Limb (tissue), 2 donors: Measurements from ENCODE around the gene ALOXE3.
A peak's percentile ranks its signal among the peaks of the same experiment; 100 is the strongest.
"Not testable (repeated sequence)": the region's sequence is repeated elsewhere in the genome, so short reads cannot be mapped to it uniquely, and the experiment has no call there.

Source experiments
- DNase-seq, 2 donors: peaks; one replicate each; pipeline ENCODE4 v3.0.0-alpha.2; 2016; ENCODE audit errors: extremely low spot score in 2 of 2

The ALOXE3 gene

DNA sequence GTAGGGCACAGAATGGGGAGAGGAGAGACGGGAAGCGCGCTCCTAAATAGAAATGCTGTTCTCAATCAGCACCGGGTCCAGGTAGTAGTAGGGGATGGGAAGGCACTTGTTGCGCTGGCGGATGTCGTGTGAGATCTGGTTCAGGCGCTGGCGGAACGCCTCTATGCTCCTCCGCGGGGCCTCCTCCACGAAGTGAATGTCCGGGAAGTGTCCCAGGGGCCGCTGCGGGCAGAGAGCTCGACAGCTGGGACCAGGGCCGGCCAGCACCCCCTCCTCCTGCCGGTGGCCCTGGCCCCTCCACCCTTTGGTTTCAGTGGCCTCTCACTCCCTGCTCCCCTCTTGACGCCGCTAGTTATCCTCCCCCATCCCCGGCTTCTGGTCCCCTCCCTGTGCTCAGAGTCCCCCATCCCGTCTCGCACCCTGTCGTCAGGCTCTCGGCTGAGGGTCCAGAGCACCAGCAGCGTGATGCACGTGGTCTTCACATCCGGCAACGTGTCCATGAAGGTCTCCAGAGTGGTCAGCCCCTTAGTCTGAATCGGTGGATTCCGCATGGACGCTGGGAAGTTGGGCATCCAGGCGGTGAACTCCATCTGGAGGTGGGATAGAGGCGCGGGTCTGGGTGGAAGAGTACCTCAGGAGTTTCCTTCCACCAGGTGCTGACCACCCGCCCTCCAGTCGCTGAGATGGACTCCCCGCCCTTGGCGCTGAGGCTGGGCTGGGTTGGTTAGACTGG, 45.4 kb downstream of the ALOXE3 start:
- DNase-seq, result peak in 1 of 2 donors; percentile 29

DNA sequence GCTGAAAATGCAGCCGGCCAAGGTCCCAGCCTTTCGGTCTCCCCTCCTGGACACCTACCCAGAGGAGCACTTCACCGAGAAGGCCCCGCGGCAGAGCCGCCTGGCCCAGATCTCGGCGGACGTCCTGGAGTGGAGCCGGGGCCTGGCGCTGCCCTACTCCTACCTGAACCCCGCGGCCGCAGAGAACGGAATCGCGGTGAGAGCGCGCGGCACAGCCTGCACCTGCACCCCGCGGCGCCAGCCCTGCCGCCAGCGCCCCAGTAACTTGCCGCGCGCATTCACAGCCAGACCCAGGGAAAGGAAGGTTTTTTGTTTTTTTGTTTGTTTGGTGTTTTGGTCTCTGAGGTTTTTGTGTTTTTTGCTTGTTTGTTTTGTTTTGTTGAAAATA, 46.0 kb downstream of the ALOXE3 start:
- DNase-seq, result no peak

DNA sequence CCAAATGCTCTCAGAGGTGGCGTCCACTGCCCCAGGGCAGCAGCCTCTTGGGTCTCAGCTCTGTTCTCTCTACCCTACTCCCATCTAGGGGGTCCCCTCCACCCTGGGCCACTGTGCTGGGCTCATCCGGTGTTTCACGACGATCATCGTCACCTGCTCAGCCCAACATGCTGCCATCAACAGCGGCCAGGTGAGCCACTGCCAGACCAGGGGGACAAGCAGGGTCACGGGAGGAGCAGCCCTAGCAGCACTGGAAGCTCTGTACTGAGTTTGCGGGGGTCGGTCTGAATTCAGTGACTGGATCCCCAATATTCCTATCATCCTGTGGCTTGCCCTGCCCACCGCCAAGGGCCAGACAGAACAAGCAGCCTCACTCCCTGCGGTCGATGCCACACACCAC, 46.8 kb downstream of the ALOXE3 start:
- no peak for DNase-seq

DNA sequence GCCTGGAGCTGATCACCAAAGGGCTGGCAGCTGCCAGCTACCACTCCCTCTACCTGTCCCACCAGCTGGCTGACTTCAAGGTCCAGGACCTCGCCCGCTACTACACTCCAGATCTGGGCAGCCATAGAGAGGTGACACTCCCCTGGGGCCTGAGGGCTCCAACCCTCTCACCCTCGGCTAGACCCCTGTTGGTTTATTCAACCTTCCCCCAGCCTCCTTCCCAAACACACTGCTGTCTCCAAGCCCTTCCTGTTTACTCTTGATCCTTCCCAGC, 48.8 kb downstream of the ALOXE3 start:
- DNase-seq, result no peak

DNA sequence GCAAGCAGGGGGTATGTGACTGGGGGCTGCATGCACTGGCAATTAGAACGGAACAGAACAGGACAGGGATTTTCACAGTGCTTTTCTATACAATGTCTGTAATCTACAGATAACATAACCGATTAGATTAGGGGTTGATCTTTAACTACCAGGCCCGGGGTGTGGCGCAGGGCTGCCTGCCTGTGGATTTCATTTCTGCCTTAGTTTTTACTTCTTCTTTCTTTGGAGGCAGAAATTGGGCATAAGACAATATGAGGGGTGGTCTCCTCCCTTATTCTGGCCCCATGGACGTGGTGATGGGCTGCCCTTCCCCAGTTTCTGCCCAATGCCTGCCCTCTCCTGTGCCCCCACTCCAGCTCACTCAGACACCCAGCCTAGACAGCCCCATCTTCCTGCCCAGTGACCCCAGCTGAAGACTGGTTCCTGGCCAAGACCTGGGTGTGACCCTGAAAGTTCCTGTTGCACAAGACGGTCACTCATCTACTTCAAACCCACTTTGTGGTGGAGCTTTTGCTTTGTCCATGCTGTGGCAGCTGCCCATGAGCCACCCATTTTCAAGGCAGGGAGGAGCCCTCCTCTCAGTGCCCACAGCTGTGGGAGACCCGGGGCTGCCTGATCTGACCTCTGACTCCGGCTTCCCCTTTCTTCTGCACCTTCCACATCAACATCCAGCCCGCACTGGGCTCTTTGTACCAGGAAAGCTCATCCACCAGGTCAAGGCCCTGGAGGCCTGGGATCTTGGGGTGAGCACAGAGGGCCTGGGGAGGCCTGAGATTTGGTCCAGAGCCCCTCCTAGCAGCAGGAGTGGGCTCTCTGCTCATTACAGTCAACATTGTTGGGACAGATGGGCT, 49.4 kb downstream of the ALOXE3 start:
- no peak for DNase-seq

DNA sequence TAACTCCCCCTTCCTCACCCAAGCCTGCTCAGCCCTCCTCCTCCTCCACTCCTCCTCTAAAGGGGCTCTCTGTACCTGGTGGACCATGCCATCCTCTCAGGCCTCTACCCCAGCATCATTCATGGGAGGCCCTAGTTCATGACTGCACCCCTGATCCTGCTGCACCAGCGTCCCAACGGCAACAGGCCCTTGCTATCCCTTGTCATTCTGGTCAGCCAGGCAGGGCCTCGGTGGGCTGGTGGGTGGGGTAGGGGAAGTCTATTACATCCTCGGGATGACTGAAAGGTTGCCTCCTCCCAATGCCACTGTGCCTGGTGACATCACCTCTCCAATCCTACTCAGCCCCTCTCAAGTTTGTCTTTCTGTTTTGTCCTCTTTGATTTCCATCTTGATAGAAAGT, 50.5 kb downstream of the ALOXE3 start:
- DNase-seq, result no peak

DNA sequence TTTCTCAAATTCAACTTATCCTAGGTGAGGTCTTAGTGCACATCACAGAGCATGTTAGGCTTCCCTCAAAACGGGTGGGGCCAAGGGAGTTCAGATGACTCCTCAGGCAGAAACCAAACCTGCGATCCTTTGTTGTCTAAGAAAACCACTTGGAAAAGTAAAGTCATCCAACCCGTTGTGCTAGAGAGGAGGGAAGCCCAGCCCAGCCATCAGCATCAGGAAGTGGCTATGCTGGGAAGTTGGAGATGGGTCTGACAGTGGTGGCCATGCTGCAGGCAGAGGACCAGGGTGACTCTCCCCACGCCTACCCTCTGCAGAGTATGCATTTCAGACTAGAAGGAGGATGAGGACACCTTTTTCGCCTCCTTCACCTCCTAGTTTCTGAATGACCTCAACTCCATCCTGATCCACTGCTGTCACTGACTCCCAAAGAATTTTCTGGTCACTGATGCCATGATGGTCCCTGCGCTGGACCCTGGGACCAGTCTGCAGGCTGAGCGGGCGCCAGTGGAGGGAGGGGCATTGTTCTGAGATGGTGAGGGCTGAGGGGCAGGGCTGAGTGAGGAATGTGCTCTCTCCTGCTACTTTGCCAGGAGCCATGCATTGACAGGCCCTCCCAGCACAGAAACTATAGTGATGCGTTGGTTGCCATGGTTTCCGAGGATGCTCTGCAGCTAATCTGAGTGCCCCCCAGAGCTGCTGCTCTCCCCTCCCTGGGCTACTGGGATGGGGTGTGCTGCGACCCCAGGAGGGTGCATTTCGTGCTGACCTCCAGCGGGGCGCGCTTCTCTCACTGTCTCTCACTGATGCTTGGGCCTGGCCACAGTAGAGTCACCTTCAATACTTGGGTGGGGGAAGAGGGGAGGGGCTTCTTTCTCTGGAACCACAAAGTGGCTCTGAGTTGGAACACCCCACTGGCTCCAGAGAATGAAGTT, 51.2 kb downstream of the ALOXE3 start:
- no peak for DNase-seq

DNA sequence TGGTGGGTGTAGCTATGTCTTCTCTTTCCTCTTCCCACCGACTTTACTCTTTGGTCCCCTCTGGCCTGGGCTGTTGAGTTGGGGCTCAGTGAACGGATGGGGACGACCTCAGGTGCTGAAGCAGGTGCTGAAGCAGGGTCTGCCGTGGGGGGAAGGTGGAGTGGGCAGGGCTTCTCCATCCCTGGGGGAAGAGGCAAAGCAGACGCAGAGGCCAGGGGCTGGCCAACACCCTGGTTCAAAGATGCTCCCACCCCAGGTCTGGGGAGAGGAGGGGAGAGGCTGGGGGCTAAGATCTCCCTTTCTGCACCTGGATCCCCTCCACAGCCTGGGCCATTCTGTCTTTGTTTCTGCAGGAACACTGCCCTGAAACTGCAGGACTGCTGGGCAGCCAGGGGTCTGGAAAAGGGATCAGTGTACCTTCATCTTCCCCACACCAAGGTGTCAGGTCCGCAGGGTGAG, 53.7 kb downstream of the ALOXE3 start:
- DNase-seq, result no peak

DNA sequence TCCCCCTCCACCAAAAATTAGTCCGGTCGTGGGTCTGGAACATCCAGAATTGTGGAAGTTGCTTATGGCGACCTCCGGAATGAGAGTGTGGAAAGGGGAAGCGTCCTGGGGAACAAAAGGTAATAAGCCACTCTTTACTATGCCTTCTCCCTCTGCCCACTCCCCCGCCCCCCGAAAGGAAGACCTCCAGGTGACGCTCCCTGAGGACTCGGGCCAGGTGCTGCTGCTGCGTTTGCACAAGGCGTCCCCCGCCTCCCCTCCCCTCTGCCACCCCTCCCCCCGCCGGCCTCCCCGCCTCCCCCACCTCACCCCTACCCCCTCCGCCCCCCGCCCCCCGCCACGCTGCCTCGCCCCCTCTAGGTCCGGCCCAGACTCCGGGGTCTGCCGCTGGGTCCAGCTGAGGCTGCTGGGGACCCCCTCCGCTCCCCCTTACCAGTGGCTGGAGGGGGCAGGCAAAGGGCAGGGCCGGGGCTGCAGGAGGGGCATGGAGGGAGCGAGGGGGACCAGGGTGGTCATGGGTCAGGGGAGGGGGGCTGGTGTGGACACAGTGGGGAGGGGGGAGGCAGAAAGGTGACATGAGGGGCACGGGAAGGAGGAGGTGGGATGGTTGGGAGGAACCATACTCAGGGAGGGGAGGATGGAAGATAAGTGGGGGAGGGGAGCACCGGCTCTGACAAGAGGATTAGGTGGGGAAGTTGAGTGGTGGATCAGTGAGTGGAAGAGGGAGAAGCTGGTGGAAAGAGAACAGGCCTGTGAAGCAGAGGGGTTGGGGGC, 54.4 kb downstream of the ALOXE3 start:
- DNase-seq, result no peak

DNA sequence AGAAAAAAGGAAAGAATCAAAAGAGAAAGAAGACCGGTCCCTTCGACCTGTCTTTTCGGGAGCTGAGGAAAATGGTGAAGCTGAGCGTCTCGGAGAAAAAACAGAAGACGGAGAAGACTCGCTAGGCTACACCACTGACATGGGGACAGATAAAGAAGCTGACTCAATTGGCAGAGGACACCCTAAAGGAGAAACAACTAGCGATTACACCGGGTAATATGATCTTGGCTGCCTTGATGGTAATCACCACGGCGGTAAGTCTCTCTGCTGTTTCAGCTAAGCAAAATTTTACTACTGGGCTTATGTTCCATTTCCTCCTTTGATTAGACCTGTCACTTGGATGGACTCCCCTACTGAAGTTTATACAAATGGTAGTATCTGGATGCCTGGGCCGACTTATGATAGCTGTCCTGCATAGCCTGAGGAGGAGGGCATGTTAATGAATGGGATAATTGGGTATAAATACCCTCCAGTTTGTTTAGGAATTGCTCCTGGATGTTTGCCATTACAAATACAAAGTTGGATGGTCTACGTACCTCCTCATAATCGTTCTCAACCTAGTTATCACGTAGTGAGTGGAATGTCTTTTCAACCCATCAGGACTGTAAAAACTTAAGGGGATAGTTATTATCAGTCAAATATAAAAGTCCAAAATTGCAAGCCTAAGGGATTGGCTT, 55.4 kb downstream of the ALOXE3 start:
- DNase-seq, result no peak

DNA sequence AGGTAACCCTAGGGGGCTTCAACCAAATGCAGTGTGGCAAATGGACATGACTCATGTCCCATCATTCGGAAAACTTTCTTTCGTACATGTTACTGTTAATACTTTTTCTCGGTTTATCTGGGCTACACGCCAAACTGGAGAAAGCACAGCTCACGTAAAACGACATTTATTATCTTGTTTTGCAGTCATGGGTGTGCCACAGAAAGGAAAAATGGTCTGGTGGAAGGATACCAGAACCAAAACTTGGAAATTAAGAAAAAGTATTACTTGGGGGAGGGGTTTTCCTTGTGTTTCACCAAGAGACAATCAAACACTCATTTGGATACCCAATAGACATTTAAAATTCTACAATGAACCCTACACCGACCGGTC, 55.9 kb downstream of the ALOXE3 start:
- no peak for DNase-seq

DNA sequence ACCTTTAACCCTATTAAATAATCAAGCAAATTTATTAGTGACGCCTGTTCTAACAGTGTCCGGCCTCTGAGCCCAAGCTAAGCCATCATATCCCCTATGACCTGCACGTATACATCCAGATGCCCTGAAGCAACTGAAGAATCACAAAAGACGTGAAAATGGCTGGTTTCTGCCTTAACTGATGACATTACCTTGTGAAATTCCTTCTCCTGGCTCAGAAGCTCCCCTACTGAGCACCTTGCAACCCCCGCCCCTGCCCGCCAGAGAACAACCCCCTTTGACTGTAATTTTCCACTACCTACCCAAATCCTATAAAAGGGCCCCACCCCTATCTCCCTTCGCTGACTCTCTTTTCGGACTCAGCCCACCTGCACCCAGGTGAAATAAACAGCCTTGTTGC, 56.5 kb downstream of the ALOXE3 start:
- not testable (repeated sequence) for DNase-seq

DNA sequence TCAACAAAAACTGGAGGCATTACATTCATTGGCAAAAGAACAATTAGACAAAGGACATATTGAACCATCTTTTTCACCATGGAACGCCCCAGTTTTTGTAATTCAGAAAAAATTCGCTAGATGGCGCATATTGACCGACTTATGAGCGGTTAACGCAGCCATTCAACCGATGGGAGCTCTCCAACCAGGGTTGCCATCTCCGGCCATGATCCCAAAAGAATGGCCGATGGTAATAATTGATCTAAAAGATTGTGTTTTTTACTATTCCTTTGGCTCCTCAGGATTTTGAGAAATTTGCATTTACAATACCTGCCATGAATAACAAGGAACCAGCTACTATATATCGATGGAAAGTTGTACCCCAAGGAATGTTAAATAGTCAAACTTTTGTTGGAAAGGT, 58.0 kb downstream of the ALOXE3 start:
- peak; percentile 68 to 75 for DNase-seq

DNA sequence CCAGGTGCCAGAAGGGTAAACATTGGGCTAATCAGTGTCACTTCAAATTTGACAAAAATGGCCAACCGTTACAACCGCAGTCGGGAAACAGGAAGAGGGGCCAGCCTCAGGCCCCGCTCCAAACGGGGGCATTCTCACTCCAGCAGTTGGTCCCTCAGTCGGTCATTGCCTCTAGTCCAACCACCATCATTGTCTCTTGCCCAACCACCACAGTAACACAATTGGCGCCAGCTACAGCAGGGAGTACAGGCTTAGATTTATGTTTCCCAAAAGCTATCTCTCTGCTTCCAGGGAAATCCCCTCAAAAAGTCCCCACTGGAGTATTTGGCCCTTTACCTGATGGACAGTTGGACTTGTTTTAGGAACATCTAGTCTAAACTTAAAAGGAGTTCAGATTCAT, 59.2 kb downstream of the ALOXE3 start:
- no peak for DNase-seq

DNA sequence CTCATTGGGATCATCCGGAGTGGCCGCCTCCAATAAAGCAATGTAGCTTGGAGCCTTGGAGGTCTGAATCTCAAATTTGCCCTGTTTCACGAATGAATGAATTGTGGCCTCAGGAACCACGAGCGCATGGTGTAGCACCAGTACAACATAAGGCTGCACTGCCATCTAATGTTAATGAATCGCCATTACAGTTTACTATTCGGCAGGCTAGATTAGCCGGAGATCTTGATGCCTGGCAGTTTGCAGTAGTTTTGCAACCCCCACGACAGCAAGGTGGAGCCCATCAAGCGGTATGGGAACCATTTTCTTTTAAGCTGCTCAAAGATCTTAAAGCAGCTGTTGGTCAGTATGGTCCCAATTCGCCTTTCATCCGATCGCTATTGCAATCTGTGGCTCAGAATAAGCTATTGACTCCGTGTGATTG, 60.6 kb downstream of the ALOXE3 start:
- DNase-seq, result peak in 1 of 2 donors; percentile 77

DNA sequence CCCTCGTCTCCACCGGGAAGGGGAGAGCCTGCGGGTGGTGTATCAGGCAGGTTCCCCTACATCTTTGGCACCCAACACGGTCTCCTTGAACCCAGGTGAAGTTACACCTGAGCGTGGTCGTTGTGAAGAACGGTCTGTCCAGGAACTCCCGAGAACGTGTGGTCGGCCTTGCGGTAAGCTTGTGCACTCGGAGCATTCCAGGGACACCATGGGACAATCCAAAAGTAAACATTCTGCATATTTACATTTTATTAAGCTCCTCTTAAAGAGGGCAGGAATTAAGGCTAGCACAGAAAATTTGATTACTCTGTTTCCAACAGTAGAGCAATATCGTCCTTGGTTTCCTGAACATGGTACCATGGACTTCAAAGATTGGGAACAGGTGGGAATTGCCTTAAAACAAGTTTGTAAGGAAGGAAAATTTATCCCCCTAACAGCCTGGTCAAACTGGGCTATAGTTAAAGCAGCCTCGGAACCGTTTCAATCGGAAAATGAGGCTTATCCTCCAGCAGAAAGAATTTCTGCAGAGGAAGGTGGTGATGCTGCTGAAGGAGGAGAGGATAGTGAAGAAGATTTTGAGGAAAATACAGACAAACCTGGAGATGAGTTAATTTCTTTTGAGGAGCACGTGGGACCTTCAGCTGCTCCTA, 61.2 kb downstream of the ALOXE3 start:
- no peak for DNase-seq

DNA sequence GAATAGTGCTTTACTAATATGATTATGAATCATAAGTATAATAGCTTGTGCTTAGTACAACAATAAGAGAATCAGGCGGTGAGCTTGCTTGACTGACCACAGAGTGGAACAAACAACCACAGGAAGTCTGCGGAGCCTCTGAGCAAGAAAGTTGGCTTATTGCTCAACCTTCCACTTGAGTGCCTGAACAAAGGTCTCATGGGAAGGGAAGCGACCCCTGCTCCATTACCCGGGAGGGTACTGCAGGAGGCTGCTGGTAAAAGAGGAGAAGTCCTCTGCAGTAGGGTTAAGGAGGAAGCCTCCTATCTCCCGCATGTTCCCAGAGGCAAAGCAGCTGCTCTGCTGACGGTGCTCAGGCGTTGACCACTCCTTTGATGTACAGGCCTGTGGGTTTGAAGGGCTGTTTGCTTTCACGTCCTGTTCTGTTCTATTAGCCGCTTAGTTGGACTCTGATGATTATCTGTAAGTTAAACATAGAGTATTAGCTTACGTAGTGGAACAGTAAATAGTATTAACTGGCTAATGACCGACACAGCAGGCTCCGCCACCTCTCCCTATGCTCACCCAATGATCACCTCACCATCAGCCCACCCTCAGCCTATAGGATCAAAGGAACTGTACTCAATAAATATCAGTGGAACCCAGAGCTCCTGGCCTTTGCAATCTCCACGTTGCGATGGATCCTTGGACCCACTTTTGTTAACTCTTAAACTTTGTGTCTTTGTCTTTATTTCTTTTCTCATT, 61.9 kb downstream of the ALOXE3 start:
- no peak for DNase-seq

DNA sequence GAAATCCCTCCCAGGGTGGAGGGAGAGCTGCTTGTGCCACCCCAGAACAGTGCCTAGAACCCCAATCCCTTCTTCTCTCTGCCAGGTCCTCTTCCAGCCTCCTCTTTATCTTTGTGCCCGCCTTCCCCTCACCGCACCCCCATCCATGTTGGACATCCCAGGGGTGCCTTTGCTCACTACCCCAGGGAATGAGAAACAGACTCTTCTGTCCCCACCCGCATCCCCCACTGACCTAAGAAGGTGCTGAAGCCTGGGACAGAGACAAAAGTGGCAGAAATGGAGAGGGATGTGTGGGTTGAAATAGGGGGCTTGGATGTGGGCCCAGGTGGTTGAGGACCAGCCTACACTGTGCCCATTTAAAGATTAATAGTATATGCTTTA, 62.5 kb downstream of the ALOXE3 start:
- no peak for DNase-seq

DNA sequence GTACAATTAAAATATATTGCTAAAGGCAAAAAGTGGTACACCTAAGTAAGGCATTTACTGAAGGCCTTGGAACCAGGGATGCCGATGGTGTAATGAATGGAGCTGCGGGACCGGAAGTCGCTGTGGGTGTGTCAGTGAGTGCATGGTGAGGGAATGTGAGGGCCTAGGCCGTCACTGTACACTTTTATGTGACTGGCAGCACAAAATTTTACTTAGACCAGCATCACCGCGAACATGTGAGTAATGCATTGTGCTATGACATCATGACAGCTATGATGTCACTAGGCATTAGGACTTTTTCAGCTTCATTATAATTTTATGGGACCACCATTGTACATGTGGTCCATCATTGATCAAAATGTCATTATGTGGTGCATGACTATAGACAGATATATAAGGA, 64.7 kb downstream of the ALOXE3 start:
- DNase-seq, result no peak
